Right atrium auricular region (tissue), 2 donors: Measurements from ENCODE around the gene IGF2BP3. TPM values are rescaled to one million over a fixed set of nuclear protein-coding genes. Genes with fewer than 3 reads are reported as not detected.
A peak's percentile ranks its signal among the peaks of the same experiment; 100 is the strongest.
"Not testable (repeated sequence)": the region's sequence is repeated elsewhere in the genome, so short reads cannot be mapped to it uniquely, and the experiment has no call there.

ENCODE experiments used
- DNase-seq: peaks from one replicate; pipeline ENCODE4 v3.0.0-alpha.2; 2019; ENCODE audit warnings: low spot score
- H3K27ac ChIP-seq, 2 donors: fragments of 200-600 bp; sonication (generic); 1 replicate in 1 of 2; 2 replicates in 1 of 2; pipeline ENCODE4 v1.5.1; 2016 to 2019
- H3K27me3 ChIP-seq, 2 donors: fragments of 200-600 bp; sonication (generic); one replicate each; pipeline versions ENCODE4 v1.5.1 to v1.6.0; 2017 to 2019
- H3K36me3 ChIP-seq: fragments of 200-600 bp; sonication (generic); one replicate; pipeline ENCODE4 v1.5.1; 2016
- H3K4me1 ChIP-seq, 2 donors: fragments of 200-600 bp; sonication (generic); one replicate each; pipeline versions ENCODE4 v1.5.1 to v1.6.0; 2017 to 2019
- H3K4me3 ChIP-seq, 2 donors: fragments of 200-600 bp; sonication (generic); 1 replicate in 1 of 2; 2 replicates in 1 of 2; pipeline ENCODE4 v1.5.1; 2017 to 2019; ENCODE audit warnings: mild to moderate bottlenecking in 1 of 2, moderate library complexity in 1 of 2
- H3K9me3 ChIP-seq, 2 donors: fragments of 200-600 bp; sonication (generic); one replicate each; pipeline ENCODE4 v1.5.1; 2019
- total RNA-seq, 2 donors: library from RNA; depleted of rRNA; stranded (reverse); fragments of >200 nt; gene quantifications; one replicate each; pipeline ENCODE4 v1.1.0, GENCODE V29; 2016
- TF ChIP-seq, protein P1 (sequence below), 2 donors: fragments of 200-600 bp; sonication (generic); IDR thresholded peaks; one replicate each; pipeline ENCODE4 v1.5.1; 2019; ENCODE audit warnings: antibody characterized with exemption in 2 of 2

IGF2BP3 gene
- total RNA-seq, 2 donors from 2014 or later: not detected

DNA sequence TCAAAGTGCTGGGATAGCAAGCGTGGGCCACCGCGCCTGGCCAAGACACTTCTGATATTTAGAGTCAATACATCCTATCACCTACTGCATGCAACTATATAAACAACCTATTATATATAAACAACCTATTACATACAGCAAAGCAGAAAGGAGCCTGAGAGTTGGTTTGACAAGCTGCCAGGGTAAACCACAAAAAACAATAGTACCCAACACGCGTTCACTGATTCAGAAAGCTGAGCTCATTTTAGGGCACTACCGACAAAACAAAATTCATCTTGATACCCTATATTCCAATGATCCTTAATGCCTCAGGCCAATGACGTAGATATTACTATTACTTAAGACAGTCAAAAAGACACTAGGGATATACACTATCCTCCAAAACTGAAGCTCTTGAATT is 154.9 kb downstream of the IGF2BP3 start:
- H3K27ac ChIP-seq: no peak overlapping the region
- H3K4me3 ChIP-seq: no peak overlapping the region
- no peaks in the 10 kb centered on the region for H3K9me3 ChIP-seq
- H3K4me1 ChIP-seq: no peaks in the 10 kb centered on the region
- TF ChIP-seq, protein P1, sequence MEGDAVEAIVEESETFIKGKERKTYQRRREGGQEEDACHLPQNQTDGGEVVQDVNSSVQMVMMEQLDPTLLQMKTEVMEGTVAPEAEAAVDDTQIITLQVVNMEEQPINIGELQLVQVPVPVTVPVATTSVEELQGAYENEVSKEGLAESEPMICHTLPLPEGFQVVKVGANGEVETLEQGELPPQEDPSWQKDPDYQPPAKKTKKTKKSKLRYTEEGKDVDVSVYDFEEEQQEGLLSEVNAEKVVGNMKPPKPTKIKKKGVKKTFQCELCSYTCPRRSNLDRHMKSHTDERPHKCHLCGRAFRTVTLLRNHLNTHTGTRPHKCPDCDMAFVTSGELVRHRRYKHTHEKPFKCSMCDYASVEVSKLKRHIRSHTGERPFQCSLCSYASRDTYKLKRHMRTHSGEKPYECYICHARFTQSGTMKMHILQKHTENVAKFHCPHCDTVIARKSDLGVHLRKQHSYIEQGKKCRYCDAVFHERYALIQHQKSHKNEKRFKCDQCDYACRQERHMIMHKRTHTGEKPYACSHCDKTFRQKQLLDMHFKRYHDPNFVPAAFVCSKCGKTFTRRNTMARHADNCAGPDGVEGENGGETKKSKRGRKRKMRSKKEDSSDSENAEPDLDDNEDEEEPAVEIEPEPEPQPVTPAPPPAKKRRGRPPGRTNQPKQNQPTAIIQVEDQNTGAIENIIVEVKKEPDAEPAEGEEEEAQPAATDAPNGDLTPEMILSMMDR (IDR thresholded peaks at IDR 0.05): no peak
- no peaks in the 10 kb centered on the region for H3K27me3 ChIP-seq
- DNase-seq: no peak
- H3K36me3 ChIP-seq: no peaks in the 10 kb centered on the region

DNA sequence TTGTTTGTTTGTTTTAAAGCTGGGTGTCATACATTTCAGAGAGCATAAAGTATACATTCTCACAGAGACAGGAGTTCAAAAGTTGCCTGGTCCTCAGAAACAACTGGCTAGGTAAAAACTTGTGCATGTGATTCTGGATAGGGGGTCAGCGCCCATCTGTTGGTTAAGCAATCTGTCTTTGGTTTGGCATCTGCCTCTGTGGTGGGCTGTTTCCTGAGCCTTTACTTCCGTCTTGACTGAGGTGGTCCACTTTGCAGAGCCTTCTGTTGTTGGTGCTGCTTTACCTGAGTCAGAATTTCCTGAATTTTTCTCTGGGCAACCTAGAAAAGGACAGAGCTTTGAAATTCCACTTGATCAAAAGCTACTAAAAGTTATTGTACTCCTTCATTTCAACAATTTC is 158.2 kb downstream of the IGF2BP3 start:
- not testable (repeated sequence) for H3K27me3 ChIP-seq, H3K9me3 ChIP-seq, H3K27ac ChIP-seq, DNase-seq, H3K4me3 ChIP-seq, H3K4me1 ChIP-seq
- H3K36me3 ChIP-seq: peaks cover 11% of the 10 kb centered on the region

DNA sequence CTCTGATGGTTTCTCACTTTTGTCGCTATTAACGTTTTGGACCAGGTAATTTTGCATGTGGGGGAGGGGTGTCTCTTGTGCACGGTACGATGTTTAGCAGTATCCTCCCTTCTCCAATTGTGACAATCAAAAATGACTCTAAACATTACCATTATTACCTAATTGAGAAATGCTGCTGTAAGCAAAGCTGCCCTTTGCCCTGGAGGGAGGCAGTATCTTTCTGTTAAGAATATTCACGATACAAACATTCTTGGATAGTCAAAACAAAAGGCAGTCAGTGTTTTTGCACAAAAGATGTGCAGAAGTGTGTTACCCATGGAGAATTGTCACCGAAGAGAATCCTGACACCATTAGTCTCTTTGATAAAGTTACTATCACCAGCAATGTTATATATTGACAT is 161.5 kb downstream of the IGF2BP3 start:
- H3K9me3 ChIP-seq: no peaks in the 10 kb centered on the region
- H3K4me3 ChIP-seq: no peak overlapping the region
- no peaks in the 10 kb centered on the region for H3K4me1 ChIP-seq
- TF ChIP-seq, protein P1 (IDR thresholded peaks at IDR 0.05): no peak
- DNase-seq: no peak
- H3K27ac ChIP-seq: no peak overlapping the region
- no peaks in the 10 kb centered on the region for H3K27me3 ChIP-seq
- peaks cover 30% of the 10 kb centered on the region for H3K36me3 ChIP-seq

DNA sequence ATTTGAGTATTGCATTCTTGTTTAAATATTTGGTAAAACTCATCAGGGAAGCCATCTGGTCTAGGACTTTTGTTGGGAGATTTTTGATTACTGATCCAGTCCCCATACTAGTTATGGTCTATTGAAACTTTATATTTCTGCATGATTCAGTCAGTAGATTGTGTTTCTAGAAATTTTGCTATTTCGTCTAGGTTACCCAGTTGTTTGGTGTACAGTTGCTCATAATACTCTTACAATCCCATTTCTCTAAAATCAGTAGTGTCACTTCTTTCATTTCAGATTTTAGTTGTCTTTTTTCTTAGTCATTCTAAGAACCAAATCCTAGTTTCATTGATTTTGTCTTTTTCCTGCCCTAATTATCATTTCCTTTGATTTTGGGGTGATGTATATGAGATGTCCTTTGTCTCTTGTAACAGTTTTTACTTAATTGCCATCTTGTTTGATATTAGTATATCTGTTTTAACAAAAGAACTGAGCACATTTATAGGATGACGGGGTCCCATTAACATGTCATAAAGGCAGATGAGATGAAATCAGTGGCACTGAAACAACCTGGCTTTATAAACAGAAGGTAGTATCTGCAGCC is 163.3 kb downstream of the IGF2BP3 start:
- TF ChIP-seq, protein P1 (IDR thresholded peaks at IDR 0.05): no peak
- peaks cover 37% of the 10 kb centered on the region for H3K36me3 ChIP-seq
- H3K27me3 ChIP-seq: no peaks in the 10 kb centered on the region

DNA sequence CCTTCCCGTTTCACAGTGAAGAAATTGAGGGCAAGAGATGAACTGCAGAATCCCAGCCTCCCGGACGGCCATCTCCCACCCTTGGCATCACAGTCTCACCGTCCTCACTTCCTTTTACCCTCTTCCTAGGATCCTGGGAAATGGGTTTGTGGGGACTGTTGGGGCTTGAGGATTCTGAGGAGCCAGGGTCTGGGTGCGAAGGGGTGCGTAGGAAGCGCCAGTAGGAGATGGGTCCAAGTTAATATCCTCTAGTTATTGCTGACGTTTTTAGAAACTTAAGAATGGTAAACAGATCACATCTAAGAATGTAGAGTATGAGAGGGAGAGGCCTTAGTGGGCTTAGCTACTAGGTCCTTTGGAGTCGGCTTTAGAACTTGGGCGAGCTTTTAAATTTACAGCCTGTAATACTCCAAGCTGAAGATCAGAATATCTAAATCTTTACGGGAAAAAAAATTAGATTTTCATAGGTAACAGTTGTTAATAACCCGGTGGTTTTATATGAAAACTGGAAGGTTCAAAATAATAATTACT is 170.5 kb downstream of the IGF2BP3 start:
- peaks cover 8% of the 10 kb centered on the region for H3K36me3 ChIP-seq
- peak overlapping the region; percentile 71 to 80 for H3K27ac ChIP-seq
- no peak for DNase-seq
- no peaks in the 10 kb centered on the region for H3K27me3 ChIP-seq
- H3K4me3 ChIP-seq: peak overlapping the region; percentile 68 to 71
- peaks cover 0 to 44% of the 10 kb centered on the region in 2 donors for H3K4me1 ChIP-seq
- no peaks in the 10 kb centered on the region for H3K9me3 ChIP-seq
- TF ChIP-seq, protein P1 (IDR thresholded peaks at IDR 0.05): no peak

More for the DNA sequence above, 163.3 kb downstream of the IGF2BP3 start:
- peaks cover 0 to 10% of the 10 kb centered on the region in 2 donors for H3K4me1 ChIP-seq
- H3K9me3 ChIP-seq: no peaks in the 10 kb centered on the region
- no peak overlapping the region for H3K27ac ChIP-seq
- no peak for DNase-seq
- no peak overlapping the region for H3K4me3 ChIP-seq

DNA sequence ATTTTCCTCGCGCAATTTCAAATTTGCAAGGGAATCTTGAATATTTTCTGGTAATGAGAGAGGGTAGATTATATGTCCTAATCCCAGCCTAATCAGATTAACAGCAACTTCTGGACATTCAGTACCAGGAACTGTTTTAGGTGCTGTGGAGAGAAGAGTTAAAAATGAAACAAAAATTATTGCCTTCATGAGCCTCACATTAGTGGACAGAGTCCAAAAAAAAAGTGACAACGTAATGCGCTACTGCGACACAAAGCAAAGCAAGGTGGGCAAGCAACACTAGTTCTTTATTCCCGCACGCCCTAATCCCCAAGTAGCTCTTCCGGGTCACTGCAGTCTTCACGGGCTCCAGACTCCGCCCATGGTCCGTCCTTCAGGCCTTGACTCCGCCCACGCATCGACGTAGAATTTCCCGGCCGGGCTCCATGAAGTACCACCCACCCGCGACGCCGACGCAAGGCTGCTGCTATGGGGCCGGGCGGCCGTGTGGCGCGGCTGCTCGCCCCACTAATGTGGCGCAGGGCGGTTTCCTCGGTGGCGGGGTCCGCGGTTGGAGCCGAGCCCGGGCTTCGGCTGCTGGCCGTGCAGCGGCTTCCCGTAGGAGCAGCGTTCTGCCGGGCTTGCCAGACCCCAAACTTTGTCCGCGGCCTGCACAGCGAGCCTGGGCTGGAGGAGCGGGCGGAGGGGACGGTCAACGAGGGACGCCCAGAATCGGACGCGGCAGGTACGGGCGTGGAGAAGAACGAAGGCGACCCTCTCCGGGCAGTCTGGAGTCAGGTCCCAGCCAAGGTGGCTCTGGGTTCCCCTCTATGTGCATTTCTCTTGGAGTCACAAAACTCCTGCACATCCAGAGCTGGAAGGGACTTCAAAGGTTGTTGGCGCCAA is 171.2 kb downstream of the IGF2BP3 start, which contains the start of gene MALSU1:
MALSU1 (plus strand) TSS at position 455 of the 885 bp plus-strand sequence; CDS start at position 469, 14 bp downstream.
- H3K4me3 ChIP-seq: peak within 1 kb of the TSS; percentile 68 to 71
- peak within 1 kb of the TSS; percentile 71 to 80 for H3K27ac ChIP-seq
- H3K36me3 ChIP-seq: peaks cover 8% of the 10 kb centered on the region
- H3K9me3 ChIP-seq: no peaks in the 10 kb centered on the region
- peak; percentile 96 for DNase-seq
- peaks cover 0 to 44% of the 10 kb centered on the region in 2 donors for H3K4me1 ChIP-seq
- no peaks in the 10 kb centered on the region for H3K27me3 ChIP-seq
- TF ChIP-seq, protein P1 (IDR thresholded peaks at IDR 0.05): no peak
